Nephron (organoid): ENCODE results near the gene PIP5KL1.

ENCODE experiments used
- H3K27ac Mint-ChIP-seq, 3 experiments: 2 replicates each; pipeline ENCODE4 v1.8.0; 2020; ENCODE audit warnings: mixed read lengths in 3 of 3, mild to moderate bottlenecking in 2 of 3, moderate library complexity in 1 of 3
- H3K27me3 Mint-ChIP-seq: 2 replicates; pipeline ENCODE4 v1.8.0; 2021; ENCODE audit warnings: low read depth, mild to moderate bottlenecking, moderate library complexity, mixed read lengths
- H3K36me3 Mint-ChIP-seq: 2 replicates; pipeline ENCODE4 v1.8.0; 2020; ENCODE audit warnings: low read depth, mixed read lengths
- H3K4me1 Mint-ChIP-seq: 2 replicates; pipeline ENCODE4 v1.8.0; 2020; ENCODE audit warnings: mixed read lengths
- H3K4me3 Mint-ChIP-seq, 3 experiments: 2 replicates each; pipeline ENCODE4 v1.8.0; 2020; ENCODE audit warnings: mild to moderate bottlenecking in 3 of 3, mixed read lengths in 3 of 3, moderate library complexity in 2 of 3
- H3K9me3 Mint-ChIP-seq: 2 replicates; pipeline ENCODE4 v1.8.0; 2020; ENCODE audit warnings: mixed read lengths
- CTCF ChIP-seq, 3 experiments: fragments of 200-600 bp; sonication (generic); IDR thresholded peaks; one replicate each; pipeline ENCODE4 v1.5.0; 2021; ENCODE audit warnings: antibody characterized with exemption in 3 of 3; ENCODE audit not compliant: unreplicated experiment in 3 of 3

The PIP5KL1 gene

DNA sequence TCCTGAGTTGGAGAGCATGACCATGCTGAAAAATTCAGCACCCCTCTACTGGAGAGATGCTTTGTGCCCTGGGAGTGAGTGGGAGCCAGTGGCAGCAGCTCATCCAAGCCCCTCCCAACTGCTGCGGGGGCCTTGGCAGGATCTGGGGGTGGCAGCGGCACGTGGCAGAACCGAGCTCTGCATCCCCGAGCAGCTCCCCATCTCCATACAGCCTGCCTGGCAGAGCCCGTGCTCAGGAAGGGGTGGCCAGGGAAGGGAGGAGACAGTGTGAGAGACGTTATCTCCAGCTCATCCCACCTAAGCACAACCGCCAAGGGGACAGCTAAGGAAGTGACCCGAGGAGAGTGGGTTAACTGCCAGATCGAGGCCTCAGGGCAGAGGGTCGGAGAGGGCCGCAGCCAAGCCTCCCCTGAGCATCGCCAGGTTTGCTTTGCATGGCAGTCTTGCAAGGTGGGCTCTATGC, 24.3 kb upstream of the PIP5KL1 start:
- Mint-ChIP-seq H3K9me3 (peaks cover 2% of the 10 kb centered on the region), H3K27ac (no peak overlapping the region), H3K36me3 (peaks cover 8% of the 10 kb centered on the region), H3K27me3 (no peaks in the 10 kb centered on the region), H3K4me3 (no peak overlapping the region), H3K4me1 (peaks cover 36% of the 10 kb centered on the region)
- no peak for TF ChIP-seq CTCF (IDR thresholded peaks at IDR 0.05; ENCODE audit: unreplicated experiment in 3 of 3)

DNA sequence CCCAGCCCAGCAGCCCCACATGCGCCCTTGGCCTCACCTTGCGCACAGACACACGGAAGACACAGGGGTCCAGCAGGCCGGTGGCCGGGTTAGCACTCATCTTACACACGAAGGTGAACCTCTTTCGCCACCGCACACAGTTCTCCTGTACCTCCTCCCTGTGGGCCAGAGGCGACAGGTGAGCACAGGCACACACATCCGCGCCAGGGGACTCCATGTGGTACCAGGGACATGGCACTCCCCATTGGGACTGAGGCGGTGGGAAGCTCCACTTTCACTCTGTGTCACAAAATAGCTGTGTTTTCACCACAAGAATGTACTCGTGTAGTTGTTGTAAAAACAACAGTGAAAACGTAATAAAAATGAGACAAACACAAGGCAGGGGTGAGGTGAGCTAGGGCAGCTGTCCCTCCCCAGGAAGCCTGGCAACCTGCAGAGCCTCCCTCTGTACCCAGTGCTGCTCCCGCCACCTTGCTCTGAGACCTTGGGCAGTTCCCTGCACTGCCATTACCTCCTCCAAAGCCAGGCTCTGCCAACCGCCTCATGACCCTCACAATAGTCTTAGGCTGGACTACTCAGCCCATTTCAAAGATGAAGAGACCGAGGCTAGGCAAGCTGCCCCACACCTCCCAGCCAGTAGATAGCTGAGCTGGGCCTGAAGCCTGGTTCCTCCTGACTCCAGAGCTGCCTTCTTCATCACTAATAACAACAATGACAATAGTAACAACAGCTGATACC, 23.4 kb upstream of the PIP5KL1 start:
- Mint-ChIP-seq H3K4me3 (no peak overlapping the region), H3K27ac (no peak overlapping the region), H3K36me3 (peaks cover 4% of the 10 kb centered on the region), H3K9me3 (peaks cover 2% of the 10 kb centered on the region), H3K27me3 (no peaks in the 10 kb centered on the region), H3K4me1 (peaks cover 27% of the 10 kb centered on the region)
- no peak for TF ChIP-seq CTCF (IDR thresholded peaks at IDR 0.05; ENCODE audit: unreplicated experiment in 3 of 3)

DNA sequence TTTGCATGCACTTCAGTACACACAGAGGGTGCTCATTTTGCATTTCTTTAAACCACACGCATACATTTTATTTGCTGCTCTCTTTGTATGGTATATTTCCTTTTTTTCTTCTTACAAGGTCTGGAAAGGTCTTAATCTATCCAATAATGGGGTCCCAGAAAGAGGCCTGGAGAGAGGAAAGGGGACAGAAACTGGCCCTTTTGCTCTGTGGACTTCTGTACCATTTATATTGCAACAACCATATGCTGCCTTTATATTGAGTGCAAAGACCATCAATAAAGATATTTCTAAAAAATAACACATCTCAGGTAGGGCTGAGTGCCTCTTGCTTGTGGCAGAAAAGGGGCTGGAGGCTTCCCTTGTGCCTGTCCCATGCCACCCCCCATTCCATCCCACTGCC, 22.6 kb upstream of the PIP5KL1 start:
- H3K27me3 Mint-ChIP-seq: no peaks in the 10 kb centered on the region
- peaks cover 2% of the 10 kb centered on the region for H3K9me3 Mint-ChIP-seq
- TF ChIP-seq CTCF (IDR thresholded peaks at IDR 0.05; ENCODE audit: unreplicated experiment in 3 of 3): no peak
- no peak overlapping the region for H3K4me3 Mint-ChIP-seq
- H3K36me3 Mint-ChIP-seq: peaks cover 4% of the 10 kb centered on the region
- H3K27ac Mint-ChIP-seq: no peak overlapping the region
- H3K4me1 Mint-ChIP-seq: peaks cover 23% of the 10 kb centered on the region

- Mint-ChIP-seq H3K27me3 (no peaks in the 10 kb centered on the region), H3K36me3 (peaks cover 5% of the 10 kb centered on the region), H3K9me3 (no peaks in the 10 kb centered on the region), H3K27ac (peak overlapping the region; percentile 57 to 80 (median 79)), H3K4me3 (no peak overlapping the region), H3K4me1 (peaks cover 23% of the 10 kb centered on the region)
- no peak for TF ChIP-seq CTCF (IDR thresholded peaks at IDR 0.05; ENCODE audit: unreplicated experiment in 3 of 3)
These were observed 20.1 kb upstream of the PIP5KL1 start for GRCh38 chr9:127950513-127951289.

- peaks cover 5% of the 10 kb centered on the region for H3K36me3 Mint-ChIP-seq
- no peaks in the 10 kb centered on the region for H3K27me3 Mint-ChIP-seq
- H3K9me3 Mint-ChIP-seq: no peaks in the 10 kb centered on the region
- H3K4me3 Mint-ChIP-seq: no peak overlapping the region
- peaks cover 18% of the 10 kb centered on the region for H3K4me1 Mint-ChIP-seq
- no peak for TF ChIP-seq CTCF (IDR thresholded peaks at IDR 0.05; ENCODE audit: unreplicated experiment in 3 of 3)
- H3K27ac Mint-ChIP-seq: peak overlapping the region in 1 of 3 experiments; percentile 57
These were observed 19.4 kb upstream of the PIP5KL1 start for GRCh38 chr9:127949827-127950512.
